PC-3 (cell line): ENCODE results near the gene SLC8A1. TPM values are rescaled to one million over a fixed set of nuclear protein-coding genes. Genes with fewer than 3 reads are reported as not detected.

ENCODE experiments used
- ATAC-seq: fragments of 200-7000 bp; cut with Tn5 transposase; 2 replicates; pipeline ENCODE4 v1.9.1; 2020; ENCODE audit warnings: mild to moderate bottlenecking, moderate library complexity
- BruUV-seq: library from RNA; stranded (reverse); fragments of 400-500 nt; replicated peaks from 2 replicates; lab custom pipeline; 2021; lab: Mats Ljungman, UMichigan
- CTCF ChIA-PET: fragments of 300-600 bp; sonication (Branson Sonifier 250); formaldehyde crosslinking; loops from one replicate; lab custom pipeline; 2022; ENCODE audit warnings: antibody characterized with exemption; lab: Charles Lee
- POLR2A ChIA-PET: fragments of 300-600 bp; sonication (Branson Sonifier 250); formaldehyde crosslinking; loops from one replicate; lab custom pipeline; 2022; ENCODE audit warnings: antibody characterized with exemption; ENCODE audit not compliant: unreplicated experiment; lab: Charles Lee
- DNase-seq: peaks from one replicate; pipeline ENCODE4 v3.0.0-alpha.2; 2015
- H2AFZ ChIP-seq: fragments of 300-600 bp; sonication (generic); 2 replicates; pipeline ENCODE4 v1.6.0; 2016; ENCODE audit warnings: antibody characterized with exemption, low read length
- H3F3A ChIP-seq: fragments of 300-600 bp; sonication (generic); one replicate; pipeline ENCODE4 v1.6.0; 2017; ENCODE audit warnings: antibody characterized with exemption, low read length, control low read depth, mild to moderate bottlenecking; ENCODE audit not compliant: unreplicated experiment
- H3K27ac ChIP-seq: fragments of 300-600 bp; sonication (generic); 2 replicates; pipeline ENCODE4 v1.5.1; 2016; ENCODE audit warnings: mild to moderate bottlenecking, low read length
- H3K27me3 ChIP-seq: fragments of 300-600 bp; sonication (generic); 2 replicates; pipeline ENCODE4 v1.6.1; 2016; ENCODE audit warnings: low read length, mixed read lengths
- H3K36me3 ChIP-seq: fragments of 300-600 bp; sonication (generic); 2 replicates; pipeline ENCODE4 v1.6.1; 2016; ENCODE audit warnings: low read depth, mixed run types, low read length, mixed read lengths
- H3K4me1 ChIP-seq: fragments of 300-600 bp; sonication (generic); 2 replicates; pipeline ENCODE4 v1.5.1; 2016; ENCODE audit warnings: low read length; ENCODE audit not compliant: insufficient read depth
- H3K4me2 ChIP-seq: fragments of 300-600 bp; sonication (generic); 2 replicates; pipeline ENCODE4 v1.6.0; 2016; ENCODE audit warnings: low read length
- H3K4me3 ChIP-seq: fragments of 300-600 bp; sonication (generic); 2 replicates; pipeline ENCODE4 v1.5.1; 2016; ENCODE audit warnings: mild to moderate bottlenecking, low read length, mixed read lengths
- H3K79me2 ChIP-seq: fragments of 300-600 bp; sonication (generic); 2 replicates; pipeline ENCODE4 v1.6.1; 2017; ENCODE audit warnings: low read length, mixed read lengths
- H3K9ac ChIP-seq: fragments of 300-600 bp; sonication (generic); 2 replicates; pipeline ENCODE4 v1.6.0; 2016; ENCODE audit warnings: mild to moderate bottlenecking, low read length
- H3K9me2 ChIP-seq: fragments of 300-600 bp; sonication (generic); replicated peaks from 2 replicates; pipeline ENCODE4 v1.6.1; 2016; ENCODE audit warnings: mixed run types, low read length, mixed read lengths
- H3K9me3 ChIP-seq: fragments of 300-600 bp; sonication (generic); 2 replicates; pipeline ENCODE4 v1.6.1; 2016; ENCODE audit warnings: low read length, mixed read lengths
- H4K20me1 ChIP-seq: fragments of 300-600 bp; sonication (generic); 2 replicates; pipeline ENCODE4 v1.6.1; 2016; ENCODE audit warnings: low read length, mixed read lengths
- EZH2 ChIP-seq: fragments of 300-600 bp; sonication (generic); IDR thresholded peaks from one replicate; pipeline ENCODE4 v1.6.1; 2017; ENCODE audit warnings: antibody characterized with exemption, mild to moderate bottlenecking, low read length; ENCODE audit not compliant: unreplicated experiment
- EZH2phosphoT487 ChIP-seq: fragments of 300-600 bp; sonication (generic); IDR thresholded peaks from 2 replicates; pipeline ENCODE4 v1.6.1; 2018; ENCODE audit warnings: mild to moderate bottlenecking, antibody characterized with exemption, low read length, borderline replicate concordance
- intact Hi-C: fragments of 100-400 bp; cut with micrococcal nuclease; formaldehyde crosslinking; loops from 2 replicates; pipeline ENCODE4 v1.9.0; 2023
- total RNA-seq: library from RNA; depleted of rRNA; stranded (reverse); fragments of >200 nt; gene quantifications from 2 replicates; pipeline ENCODE4 v1.2.3, GENCODE V29; 2014
- TF ChIP-seq, protein P1 (sequence below): fragments of 300-600 bp; sonication (generic); conservative IDR thresholded peaks from 2 replicates; pipeline ENCODE4 v1.5.1; 2017; ENCODE audit warnings: antibody characterized with exemption, low read depth, mild to moderate bottlenecking, low read length

The SLC8A1 gene
- total RNA-seq, 1 experiment from 2014 or later: 1.3 TPM

DNA sequence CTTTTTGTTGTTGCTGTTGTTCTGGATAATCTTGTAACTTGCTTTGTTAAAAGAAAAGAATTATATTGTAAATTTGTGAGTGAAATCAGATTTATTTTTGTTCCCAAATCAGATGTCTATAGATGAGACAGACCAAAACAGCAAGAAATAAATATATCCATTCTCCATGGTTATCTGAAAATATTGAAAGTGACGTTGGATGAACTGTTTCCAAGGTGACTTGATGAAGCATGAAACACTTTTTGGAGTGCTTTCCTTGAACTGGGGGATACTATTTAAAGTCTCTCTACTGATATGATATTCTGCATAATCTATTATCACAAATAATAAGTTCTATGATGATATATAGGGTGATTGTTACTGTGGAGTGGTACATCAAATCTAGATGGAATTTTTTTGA, 357.4 kb downstream of the SLC8A1 start:
- Histone ChIP-seq H3K4me1 (peaks cover 51% of the 10 kb centered on the region), H3K9me2 (no peaks in the 10 kb centered on the region), H3K9me3 (no peaks in the 10 kb centered on the region), H3K36me3 (no peaks in the 10 kb centered on the region), H3K4me3 (no peak overlapping the region), H2AFZ (no peak overlapping the region), H3K9ac (no peak overlapping the region), H3K79me2 (no peaks in the 10 kb centered on the region), H3K27ac (no peak overlapping the region), H3K4me2 (peak overlapping the region; percentile 32), H3F3A (peaks cover 9% of the 10 kb centered on the region), H4K20me1 (no peaks in the 10 kb centered on the region), H3K27me3 (no peaks in the 10 kb centered on the region)
- POLR2A ChIA-PET: interaction anchor here (0.6 kb wide), 1 partner anchor 196 kb away, joined by 3 read pairs; no protein-coding TSS in a partner anchor
- intact Hi-C loops: loop anchor here (10.0 kb wide), 2 partner anchors 180 to 250 kb away; no protein-coding TSS in a partner anchor
- CTCF ChIA-PET: no interaction called here
- TF ChIP-seq EZH2: no peak
- TF ChIP-seq, protein P1, sequence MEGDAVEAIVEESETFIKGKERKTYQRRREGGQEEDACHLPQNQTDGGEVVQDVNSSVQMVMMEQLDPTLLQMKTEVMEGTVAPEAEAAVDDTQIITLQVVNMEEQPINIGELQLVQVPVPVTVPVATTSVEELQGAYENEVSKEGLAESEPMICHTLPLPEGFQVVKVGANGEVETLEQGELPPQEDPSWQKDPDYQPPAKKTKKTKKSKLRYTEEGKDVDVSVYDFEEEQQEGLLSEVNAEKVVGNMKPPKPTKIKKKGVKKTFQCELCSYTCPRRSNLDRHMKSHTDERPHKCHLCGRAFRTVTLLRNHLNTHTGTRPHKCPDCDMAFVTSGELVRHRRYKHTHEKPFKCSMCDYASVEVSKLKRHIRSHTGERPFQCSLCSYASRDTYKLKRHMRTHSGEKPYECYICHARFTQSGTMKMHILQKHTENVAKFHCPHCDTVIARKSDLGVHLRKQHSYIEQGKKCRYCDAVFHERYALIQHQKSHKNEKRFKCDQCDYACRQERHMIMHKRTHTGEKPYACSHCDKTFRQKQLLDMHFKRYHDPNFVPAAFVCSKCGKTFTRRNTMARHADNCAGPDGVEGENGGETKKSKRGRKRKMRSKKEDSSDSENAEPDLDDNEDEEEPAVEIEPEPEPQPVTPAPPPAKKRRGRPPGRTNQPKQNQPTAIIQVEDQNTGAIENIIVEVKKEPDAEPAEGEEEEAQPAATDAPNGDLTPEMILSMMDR: no peak
- no peak for TF ChIP-seq EZH2phosphoT487
- ATAC-seq: no peak
- no peak for DNase-seq
- BruUV-seq: no TSS peak

DNA sequence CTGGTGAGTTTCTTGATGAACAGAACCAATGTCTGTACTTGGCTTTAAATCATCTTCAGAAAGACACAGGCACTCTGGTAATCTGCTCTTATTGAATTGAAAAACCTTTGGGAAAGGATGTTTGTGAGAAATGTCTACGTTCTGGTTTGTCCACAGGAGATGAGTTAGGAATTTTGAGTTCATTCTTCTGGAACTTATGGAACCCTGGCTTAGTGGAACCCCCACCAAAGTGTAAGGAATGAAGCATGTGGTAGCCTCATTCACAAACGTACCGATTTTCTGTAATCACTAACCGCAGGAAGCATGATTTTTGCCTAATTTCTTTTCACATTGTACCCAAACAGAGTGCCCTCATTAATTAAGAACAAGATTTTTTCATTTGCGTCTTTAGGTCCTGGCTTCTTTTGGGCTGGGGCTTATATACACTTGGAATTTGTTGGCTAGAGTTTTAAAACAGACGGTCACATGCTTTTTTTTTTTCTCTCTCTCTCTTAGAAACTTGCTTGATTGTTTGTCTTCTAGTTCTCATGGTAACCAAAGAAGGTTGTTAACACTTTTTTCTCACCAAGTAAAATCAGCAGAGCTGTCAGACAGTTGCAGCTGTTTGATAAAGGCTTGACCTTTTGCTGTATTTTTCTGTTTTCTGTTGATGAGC, 358.7 kb downstream of the SLC8A1 start:
- H3K4me3 ChIP-seq: no peak overlapping the region
- H3K79me2 ChIP-seq: no peaks in the 10 kb centered on the region
- no peaks in the 10 kb centered on the region for H3K9me2 ChIP-seq
- POLR2A ChIA-PET: no interaction called here
- H3K9me3 ChIP-seq: no peaks in the 10 kb centered on the region
- peaks cover under 1% of the 10 kb centered on the region for H3F3A ChIP-seq
- BruUV-seq: no TSS peak
- no peak overlapping the region for H2AFZ ChIP-seq
- TF ChIP-seq, protein P1: no peak
- TF ChIP-seq EZH2: no peak
- TF ChIP-seq EZH2phosphoT487: no peak
- H3K9ac ChIP-seq: no peak overlapping the region
- H3K4me2 ChIP-seq: no peak overlapping the region
- CTCF ChIA-PET: no interaction called here
- no peak for DNase-seq
- H4K20me1 ChIP-seq: no peaks in the 10 kb centered on the region
- H3K4me1 ChIP-seq: peaks cover 38% of the 10 kb centered on the region
- no peak overlapping the region for H3K27ac ChIP-seq
- no peaks in the 10 kb centered on the region for H3K27me3 ChIP-seq
- intact Hi-C loops: loop anchor here (10.0 kb wide), 2 partner anchors 178 to 248 kb away; no protein-coding TSS in a partner anchor
- H3K36me3 ChIP-seq: no peaks in the 10 kb centered on the region
- ATAC-seq: no peak

GRCh38 chr2:40090044-40090443, 361.8 kb downstream of the SLC8A1 start:
- H3K36me3 ChIP-seq: no peaks in the 10 kb centered on the region
- ChIA-PET POLR2A (no interaction called here), CTCF (no interaction called here)
- no peaks in the 10 kb centered on the region for H3K9me3 ChIP-seq
- intact Hi-C loops: loop anchor here (10.0 kb wide), 2 partner anchors 175 to 245 kb away; no protein-coding TSS in a partner anchor
- no peaks in the 10 kb centered on the region for H3K79me2 ChIP-seq
- H3K4me1 ChIP-seq: peaks cover 7% of the 10 kb centered on the region
- TF ChIP-seq EZH2phosphoT487: no peak
- no peak for TF ChIP-seq EZH2
- TF ChIP-seq, protein P1: no peak
- no peaks in the 10 kb centered on the region for H4K20me1 ChIP-seq
- H3F3A ChIP-seq: no peaks in the 10 kb centered on the region
- H3K4me2 ChIP-seq: no peak overlapping the region
- H3K27me3 ChIP-seq: no peaks in the 10 kb centered on the region
- DNase-seq (no peak), ATAC-seq (no peak)
- no peak overlapping the region for H2AFZ ChIP-seq
- BruUV-seq: no TSS peak
- H3K9ac ChIP-seq: no peak overlapping the region
- no peaks in the 10 kb centered on the region for H3K9me2 ChIP-seq
- no peak overlapping the region for H3K4me3 ChIP-seq
- H3K27ac ChIP-seq: no peak overlapping the region
